OCI-LY3 (cell line): ENCODE results near the gene ARL5A.

ENCODE experiments used
- EZH2phosphoT487 ChIP-seq: fragments of 200-600 bp; shearing (Covaris generic); IDR thresholded peaks from 2 replicates; pipeline ENCODE4 v1.6.1; 2018; ENCODE audit warnings: antibody characterized with exemption, mixed run types, low read depth
- TF ChIP-seq, protein P1 (sequence below): fragments of 200-600, 300-600 bp; sonication (generic); IDR thresholded peaks from 2 replicates; pipeline ENCODE4 v1.5.1; 2014; ENCODE audit warnings: antibody characterized with exemption, low read length, low read depth

GRCh38 chr2:151837926-151838325 is 9.7 kb upstream of the ARL5A start:
- TF ChIP-seq, protein P1, sequence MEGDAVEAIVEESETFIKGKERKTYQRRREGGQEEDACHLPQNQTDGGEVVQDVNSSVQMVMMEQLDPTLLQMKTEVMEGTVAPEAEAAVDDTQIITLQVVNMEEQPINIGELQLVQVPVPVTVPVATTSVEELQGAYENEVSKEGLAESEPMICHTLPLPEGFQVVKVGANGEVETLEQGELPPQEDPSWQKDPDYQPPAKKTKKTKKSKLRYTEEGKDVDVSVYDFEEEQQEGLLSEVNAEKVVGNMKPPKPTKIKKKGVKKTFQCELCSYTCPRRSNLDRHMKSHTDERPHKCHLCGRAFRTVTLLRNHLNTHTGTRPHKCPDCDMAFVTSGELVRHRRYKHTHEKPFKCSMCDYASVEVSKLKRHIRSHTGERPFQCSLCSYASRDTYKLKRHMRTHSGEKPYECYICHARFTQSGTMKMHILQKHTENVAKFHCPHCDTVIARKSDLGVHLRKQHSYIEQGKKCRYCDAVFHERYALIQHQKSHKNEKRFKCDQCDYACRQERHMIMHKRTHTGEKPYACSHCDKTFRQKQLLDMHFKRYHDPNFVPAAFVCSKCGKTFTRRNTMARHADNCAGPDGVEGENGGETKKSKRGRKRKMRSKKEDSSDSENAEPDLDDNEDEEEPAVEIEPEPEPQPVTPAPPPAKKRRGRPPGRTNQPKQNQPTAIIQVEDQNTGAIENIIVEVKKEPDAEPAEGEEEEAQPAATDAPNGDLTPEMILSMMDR: no peak
- peak; percentile 31; the same call in 1 of the 2 replicates for TF ChIP-seq EZH2phosphoT487
